GM12878 (cell line): ENCODE measurements around the gene ELF2.

ENCODE experiments used
- CTCF ChIP-seq, 3 experiments: IDR thresholded peaks in 2 of 3; conservative IDR thresholded peaks in 1 of 3; 2 replicates each; pipeline ENCODE4 v1.5.1; 2011; ENCODE audit warnings: low read depth in 3 of 3, low read length in 3 of 3, mild to moderate bottlenecking in 3 of 3, control low read depth in 2 of 3, moderate library complexity in 2 of 3, inconsistent platforms in 1 of 3, mixed read lengths in 1 of 3; ENCODE audit not compliant: control insufficient read depth in 2 of 3, insufficient read depth in 1 of 3; ENCODE audit errors: extremely low read depth in 1 of 3
- EZH2 ChIP-seq: IDR thresholded peaks from 2 replicates; pipeline ENCODE4 v1.6.1; 2012; ENCODE audit warnings: low read depth, mild to moderate bottlenecking, control low read depth, inconsistent platforms, low read length, borderline replicate concordance; ENCODE audit not compliant: control insufficient read depth
- JUND ChIP-seq: IDR thresholded peaks from 2 replicates; pipeline ENCODE4 v1.6.1; 2012; ENCODE audit warnings: low read depth, mild to moderate bottlenecking, low read length, improper control_type of control experiment, moderate library complexity
- MAX ChIP-seq: IDR thresholded peaks from 2 replicates; pipeline ENCODE4 v1.6.1; 2012; ENCODE audit warnings: low read depth, low read length, improper control_type of control experiment
- NFIC ChIP-seq: IDR thresholded peaks from 2 replicates; pipeline ENCODE4 v1.6.1; 2012; ENCODE audit warnings: low read depth, mild to moderate bottlenecking, inconsistent platforms, low read length, moderate library complexity
- PBX3 ChIP-seq: IDR thresholded peaks from 2 replicates; pipeline ENCODE4 v1.6.1; 2011; ENCODE audit warnings: mild to moderate bottlenecking, low read depth, low read length, moderate library complexity; ENCODE audit not compliant: insufficient replicate concordance
- PML ChIP-seq: IDR thresholded peaks from 2 replicates; pipeline ENCODE4 v1.6.1; 2012; ENCODE audit warnings: low read length, inconsistent platforms
- POLR2A ChIP-seq: IDR thresholded peaks from 2 replicates; pipeline ENCODE4 v1.6.1; 2011; ENCODE audit warnings: low read depth, mild to moderate bottlenecking, low read length
- REST ChIP-seq: IDR thresholded peaks from 2 replicates; pipeline ENCODE4 v1.6.1; 2012; ENCODE audit warnings: mild to moderate bottlenecking, low read depth, low read length
- SIN3A ChIP-seq: IDR thresholded peaks from 2 replicates; pipeline ENCODE4 v1.6.1; 2012; ENCODE audit warnings: low read depth, low read length, improper control_type of control experiment
- SMC3 ChIP-seq: IDR thresholded peaks from 2 replicates; pipeline ENCODE4 v1.6.1; 2011; ENCODE audit warnings: low read length, improper control_type of control experiment, borderline replicate concordance
- ZBTB33 ChIP-seq: fragments of 450-650 bp; IDR thresholded peaks from 2 replicates; pipeline ENCODE4 v1.6.1; 2017; ENCODE audit warnings: mild to moderate bottlenecking

GRCh38 chr4:139191373-139191772 lies 14.4 kb upstream of the ELF2 start:
- TF ChIP-seq PBX3 (no peak), CTCF (IDR thresholded peaks at IDR 0.05 in 2 of 3, conservative IDR thresholded peaks at IDR 0.05 in 1 of 3; ENCODE audit: control insufficient read depth in 2 of 3, extremely low read depth in 1 of 3, insufficient read depth in 1 of 3, low read depth in 3 of 3, low read length in 3 of 3) (no peak), SIN3A (no peak), EZH2 (no peak), JUND (no peak), REST (no peak), POLR2A (no peak), SMC3 (no peak), MAX (no peak), PML (no peak), ZBTB33 (no peak), NFIC (no peak)
